H1 (cell line): ENCODE results near the gene MYO1A. TPM values are rescaled to one million over a fixed set of nuclear protein-coding genes. Genes with fewer than 3 reads are reported as not detected.

Source experiments
- ASH2L ChIP-seq: fragments of 200-600, 300-600 bp; sonication (generic); IDR thresholded peaks from one replicate; pipeline ENCODE4 v1.7.1; 2017; ENCODE audit warnings: low read length
- CHD1 ChIP-seq: IDR thresholded peaks from 2 replicates; pipeline ENCODE4 v1.6.1; 2012; ENCODE audit warnings: low read depth, low read length, improper control_type of control experiment
- FOSL1 ChIP-seq: IDR thresholded peaks from 2 replicates; pipeline ENCODE4 v1.6.1; 2011; ENCODE audit warnings: mild to moderate bottlenecking, low read depth, low read length, moderate library complexity; ENCODE audit not compliant: insufficient read depth
- JUN ChIP-seq: IDR thresholded peaks from 2 replicates; pipeline ENCODE4 v1.6.1; 2011; ENCODE audit warnings: low read depth, mild to moderate bottlenecking, improper control_type of control experiment, low read length
- NRF1 ChIP-seq: IDR thresholded peaks from 2 replicates; pipeline ENCODE4 v1.6.1; 2011; ENCODE audit warnings: mild to moderate bottlenecking, low read depth, low read length, improper control_type of control experiment
- RAD21 ChIP-seq, 2 experiments: IDR thresholded peaks in 1 of 2; conservative IDR thresholded peaks in 1 of 2; 2 replicates each; pipeline ENCODE4 v1.6.1; 2011; ENCODE audit warnings: low read depth in 2 of 2, low read length in 2 of 2, improper control_type of control experiment in 1 of 2, inconsistent platforms in 1 of 2, mild to moderate bottlenecking in 1 of 2, moderate library complexity in 1 of 2
- RFX5 ChIP-seq: IDR thresholded peaks from 2 replicates; pipeline ENCODE4 v1.6.1; 2011; ENCODE audit warnings: low read depth, low read length, improper control_type of control experiment, borderline replicate concordance
- RXRA ChIP-seq: IDR thresholded peaks from 2 replicates; pipeline ENCODE4 v1.6.1; 2011; ENCODE audit warnings: low read depth, mild to moderate bottlenecking, low read length, moderate library complexity; ENCODE audit not compliant: insufficient read depth
- SAP30 ChIP-seq: fragments of 300-600 bp; sonication (generic); IDR thresholded peaks from 2 replicates; pipeline ENCODE4 v1.7.1; 2012; ENCODE audit warnings: low read length, moderate library complexity, mild to moderate bottlenecking, inconsistent platforms; ENCODE audit not compliant: insufficient read depth, insufficient replicate concordance
- SP1 ChIP-seq: IDR thresholded peaks from 2 replicates; pipeline ENCODE4 v1.6.1; 2011; ENCODE audit warnings: low read depth, low read length
- polyA plus RNA-seq, 7 experiments: library from polyadenylated mRNA; depleted of rRNA in 3 of 7; stranded (reverse) in 5 of 7; unstranded in 2 of 7; fragments of >200 nt in 5 of 7; fragments of 200-250 nt in 2 of 7; gene quantifications; 1 replicate in 5 of 7; 2 replicates in 1 of 7; 4 replicates in 1 of 7; pipeline versions ENCODE4 v1.2.1 to v1.2.3, GENCODE V29; 2011 to 2013; ENCODE audit warnings: missing spikeins in 2 of 7, mixed read lengths in 2 of 7
- total RNA-seq: library from RNA; stranded (reverse); fragmentation: NEBNext Ultra II Directional; extraction: Animal tissue kit (Norgen Biotek cat#: 25700); gene quantifications from 2 replicates; pipeline ENCODE4 v1.2.1, GENCODE V29; 2021
- TF ChIP-seq, protein P1 (sequence below): IDR thresholded peaks from 2 replicates; pipeline ENCODE4 v1.6.1; 2011; ENCODE audit warnings: low read length, improper control_type of control experiment

MYO1A gene
- total and polyA plus RNA-seq, 2 of the 8 experiments (the other 6 are each of a cell fraction or from before 2014, with no cell fraction given), result 0.54 to 0.77 TPM

DNA sequence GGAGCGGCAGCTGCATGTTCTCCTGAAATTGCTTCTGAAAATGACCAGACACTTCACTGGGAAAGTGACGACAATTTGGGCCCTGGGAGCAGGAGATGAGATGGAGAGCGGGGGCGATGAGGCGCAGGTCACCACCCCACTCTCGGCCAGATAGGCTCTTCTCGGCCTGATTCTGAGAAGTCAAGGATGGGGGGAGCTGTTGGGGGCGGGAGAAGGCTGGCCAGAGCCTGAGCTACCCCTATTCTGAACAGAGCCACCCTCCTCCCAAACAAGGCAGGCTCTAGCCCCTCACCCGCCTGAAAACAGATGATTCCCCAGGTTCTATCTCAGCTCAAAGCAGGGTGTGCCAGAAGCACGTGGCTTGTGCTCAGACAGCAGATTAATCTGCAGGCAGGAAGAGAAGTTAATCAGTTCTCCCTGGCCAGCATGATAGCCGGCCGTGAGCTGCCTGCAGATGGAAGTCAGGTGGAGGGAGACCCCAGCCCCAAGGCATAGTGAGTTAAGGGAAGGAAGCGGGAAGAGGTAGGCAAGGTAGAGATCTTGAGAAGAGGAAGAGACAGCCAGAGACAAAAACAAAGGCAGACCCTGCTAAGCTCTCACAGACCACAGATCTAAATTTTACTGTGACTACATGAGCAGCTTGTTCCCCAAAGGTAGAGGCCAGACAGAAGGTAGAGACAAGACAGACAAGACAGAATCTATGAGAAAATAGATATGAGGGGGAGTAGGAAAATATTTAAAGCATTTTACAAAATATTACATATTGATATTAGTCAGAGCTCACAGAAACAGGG, 22.7 kb downstream of the MYO1A start (continued):
- TF ChIP-seq FOSL1 (no peak), SAP30 (no peak), RFX5 (no peak), RXRA (no peak), CHD1 (no peak), SP1 (no peak), NRF1 (no peak), RAD21 (IDR thresholded peaks at IDR 0.05 in 1 of 2, conservative IDR thresholded peaks at IDR 0.05 in 1 of 2; ENCODE audit: low read depth in 2 of 2, low read length in 2 of 2) (no peak), JUN (no peak), ASH2L (no peak)
- TF ChIP-seq, protein P1, sequence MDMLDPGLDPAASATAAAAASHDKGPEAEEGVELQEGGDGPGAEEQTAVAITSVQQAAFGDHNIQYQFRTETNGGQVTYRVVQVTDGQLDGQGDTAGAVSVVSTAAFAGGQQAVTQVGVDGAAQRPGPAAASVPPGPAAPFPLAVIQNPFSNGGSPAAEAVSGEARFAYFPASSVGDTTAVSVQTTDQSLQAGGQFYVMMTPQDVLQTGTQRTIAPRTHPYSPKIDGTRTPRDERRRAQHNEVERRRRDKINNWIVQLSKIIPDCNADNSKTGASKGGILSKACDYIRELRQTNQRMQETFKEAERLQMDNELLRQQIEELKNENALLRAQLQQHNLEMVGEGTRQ, result no peak
